HepG2 (cell line): Measurements from ENCODE around the gene MNAT1. TPM values are rescaled to one million over a fixed set of nuclear protein-coding genes. Genes with fewer than 3 reads are reported as not detected.

Source experiments
- ATAC-seq: fragments of 200-7000 bp; cut with Tn5 transposase; 3 replicates; pipeline ENCODE4 v1.9.1; 2020; ENCODE audit warnings: mild to moderate bottlenecking, moderate library complexity
- BruUV-seq: library from RNA; stranded (reverse); fragments of 400-500 nt; replicated peaks from 2 replicates; lab custom pipeline; 2021; lab: Mats Ljungman, UMichigan
- CTCF ChIA-PET: fragments of 300-600 bp; formaldehyde crosslinking; extraction: SDS; loops from one replicate; lab custom pipeline; 2021; ENCODE audit warnings: low total read pairs, inconsistent platforms, low intra/inter-chr PET ratio; lab: Yijun Ruan, JAX
- POLR2A ChIA-PET: fragments of 350-600 bp; sonication (Branson Sonifier 250); formaldehyde crosslinking; loops from one replicate; lab custom pipeline; 2020; ENCODE audit warnings: antibody characterized with exemption, inconsistent platforms; lab: Yijun Ruan, JAX
- DNase-seq: peaks from one replicate; pipeline ENCODE4 v3.0.0-alpha.2; 2015; ENCODE audit warnings: low spot score
- FAIRE-seq: peaks from 3 replicates; lab custom pipeline; 2011; peaks lifted over from hg19 to GRCh38; lab: Jason Lieb, UNC
- H2AFZ ChIP-seq: one replicate; pipeline ENCODE4 v1.6.1; 2011; ENCODE audit warnings: low read length, inconsistent platforms
- H3K27ac ChIP-seq: fragments of 300-600 bp; 3 replicates; pipeline ENCODE4 v1.8.0; 2011; ENCODE audit warnings: mixed run types, mild to moderate bottlenecking, mixed read lengths, low read length, inconsistent platforms; ENCODE audit not compliant: insufficient read depth; ENCODE audit errors: extremely low read length
- H3K27me3 ChIP-seq, 2 experiments: fragments of 200-600 bp in 1 of 2; 2 replicates in 1 of 2; 3 replicates in 1 of 2; pipeline versions ENCODE4 v1.6.0 to v1.8.0; 2011; ENCODE audit warnings: low read length in 2 of 2, mild to moderate bottlenecking in 2 of 2, moderate library complexity in 2 of 2, inconsistent platforms in 1 of 2; ENCODE audit not compliant: insufficient read depth in 2 of 2, control insufficient read depth in 1 of 2
- H3K36me3 ChIP-seq, 2 experiments: fragments of 200-600 bp in 1 of 2; replicated peaks in 1 of 2; 2 replicates in 1 of 2; 3 replicates in 1 of 2; pipeline versions ENCODE4 v1.5.1 to v1.8.0; 2011; ENCODE audit warnings: low read length in 2 of 2, inconsistent platforms in 1 of 2; ENCODE audit not compliant: insufficient read depth in 2 of 2, control insufficient read depth in 1 of 2
- H3K4me1 ChIP-seq: 2 replicates; pipeline ENCODE4 v1.5.1; 2012; ENCODE audit warnings: low read length, inconsistent platforms; ENCODE audit not compliant: insufficient read depth
- H3K4me2 ChIP-seq: 2 replicates; pipeline ENCODE4 v1.6.0; 2011; ENCODE audit warnings: low read depth, low read length, inconsistent platforms
- H3K4me3 ChIP-seq, 3 experiments: fragments of 200-600 bp in 1 of 3; sonication (generic), shearing (Covaris generic) in 1 of 3; replicated peaks in 1 of 3; 2 replicates each; pipeline ENCODE4 v1.5.1; 2011 to 2016; ENCODE audit warnings: low read length in 3 of 3, inconsistent platforms in 2 of 3, low read depth in 2 of 3, mild to moderate bottlenecking in 2 of 3, control low read depth in 1 of 3, mixed read lengths in 1 of 3; ENCODE audit not compliant: insufficient read depth in 1 of 3
- H3K79me2 ChIP-seq: one replicate; pipeline ENCODE4 v1.6.1; 2011; ENCODE audit warnings: low read length, inconsistent platforms; ENCODE audit not compliant: insufficient read depth
- H3K9ac ChIP-seq: 2 replicates; pipeline ENCODE4 v1.6.0; 2011; ENCODE audit warnings: mild to moderate bottlenecking, low read depth, low read length, inconsistent platforms; ENCODE audit not compliant: insufficient read depth
- H3K9me3 ChIP-seq: 2 replicates; pipeline ENCODE4 v1.5.1; 2012; ENCODE audit warnings: mild to moderate bottlenecking, low read length
- H4K20me1 ChIP-seq: 2 replicates; pipeline ENCODE4 v1.6.0; 2011; ENCODE audit warnings: inconsistent platforms, mild to moderate bottlenecking, low read length, moderate library complexity; ENCODE audit not compliant: insufficient read depth
- HNF1A ChIP-seq, 2 experiments: sonication (generic) in 1 of 2; formaldehyde crosslinking in 1 of 2; IDR thresholded peaks; 2 replicates each; pipeline versions ENCODE4 v1.4.0 to v1.6.1; 2016 to 2020; ENCODE audit warnings: borderline replicate concordance in 1 of 2, low read depth in 1 of 2, mild to moderate bottlenecking in 1 of 2, missing genetic modification reagents in 1 of 2
- PAX8 ChIP-seq: sonication (generic); formaldehyde crosslinking; IDR thresholded peaks from 2 replicates; pipeline ENCODE4 v1.8.0; 2022; ENCODE audit warnings: mild to moderate bottlenecking, missing genetic modification reagents, borderline replicate concordance
- SMC3 ChIP-seq: IDR thresholded peaks from 2 replicates; pipeline ENCODE4 v1.6.1; 2011; ENCODE audit warnings: low read length, improper control_type of control experiment
- ZNF432 ChIP-seq: sonication (generic); formaldehyde crosslinking; IDR thresholded peaks from 2 replicates; pipeline ENCODE4 v1.5.0; 2020; ENCODE audit warnings: missing genetic modification reagents, mild to moderate bottlenecking, borderline replicate concordance
- ZNF572 ChIP-seq: sonication (generic); formaldehyde crosslinking; IDR thresholded peaks from 2 replicates; pipeline ENCODE4 v1.5.1; 2020; ENCODE audit warnings: mild to moderate bottlenecking, missing genetic modification reagents
- WGBS: methylation state at CpG from one replicate; pipeline ENCODE4 v1.1.6; 2017; ENCODE audit warnings: low lambda C conversion rate; 5-methylcytosine and 5-hydroxymethylcytosine counted together
- in situ Hi-C: cut with HindIII; loops from 2 replicates; pipeline ENCODE4 v1.10.0; 2017; ENCODE audit warnings: low pct_unique_long_range_greater_than_20kb; ENCODE audit not compliant: extremely low pct_ligation_motif_present
- intact Hi-C: fragments of 100-400 bp; cut with micrococcal nuclease; formaldehyde crosslinking; loops from one replicate; pipeline ENCODE4 v1.10.0; 2022; ENCODE audit not compliant: unreplicated experiment
- polyA plus RNA-seq, 8 experiments: library from polyadenylated mRNA; depleted of rRNA in 3 of 8; stranded (reverse) in 7 of 8; unstranded in 1 of 8; fragments of >200 nt; fragmentation: Illumina TruSeq in 4 of 8; extraction: Trizol in 4 of 8; gene quantifications; 2 replicates each; pipeline versions ENCODE4 v1.2.1 to v1.2.3, GENCODE V29; 2011 to 2016; ENCODE audit warnings: low read depth in 4 of 8, missing spikeins in 1 of 8, mixed read lengths in 1 of 8; ENCODE audit not compliant: insufficient read depth in 1 of 8
- total RNA-seq, 5 experiments: library from RNA; depleted of rRNA; stranded (reverse); fragments of >200 nt; fragmentation: Illumina TruSeq; extraction: Trizol; gene quantifications; 2 replicates each; pipeline ENCODE4 v1.2.3, GENCODE V29; 2016; ENCODE audit warnings: low read depth in 1 of 5

The MNAT1 gene
- total and polyA plus RNA-seq, 2 of the 13 experiments (the other 11 are each of a cell fraction or from before 2014, with no cell fraction given) = 49.2 to 94.8 TPM

DNA sequence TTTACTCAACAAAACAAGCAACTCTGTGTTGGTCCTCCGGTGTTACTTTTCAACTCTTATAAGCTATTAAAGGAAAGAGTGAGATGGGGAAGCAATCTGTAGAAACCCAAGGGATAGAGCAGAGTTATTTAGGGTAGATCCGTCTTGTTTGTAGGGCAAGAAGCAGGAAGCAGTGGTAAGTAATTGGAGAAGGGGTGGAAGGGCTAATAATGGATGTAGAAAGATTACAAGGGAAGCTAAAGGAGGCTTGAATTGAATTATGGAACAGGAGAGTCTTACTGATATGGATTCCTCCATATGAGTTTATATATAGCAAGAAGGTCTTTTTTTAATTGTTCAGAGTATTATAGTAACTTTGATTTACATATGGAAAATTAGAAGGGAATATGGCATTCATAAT lies 72.7 kb downstream of the MNAT1 start (continued):
- TF ChIP-seq HNF1A (IDR thresholded peaks at IDR 0.05; ENCODE audit: low read depth) = no peak
- TF ChIP-seq HNF1A (CRISPR knock-in tag; IDR thresholded peaks at IDR 0.05; ENCODE audit: borderline replicate concordance) = no peak
- TF ChIP-seq, all 625 proteins: peak for 0

DNA sequence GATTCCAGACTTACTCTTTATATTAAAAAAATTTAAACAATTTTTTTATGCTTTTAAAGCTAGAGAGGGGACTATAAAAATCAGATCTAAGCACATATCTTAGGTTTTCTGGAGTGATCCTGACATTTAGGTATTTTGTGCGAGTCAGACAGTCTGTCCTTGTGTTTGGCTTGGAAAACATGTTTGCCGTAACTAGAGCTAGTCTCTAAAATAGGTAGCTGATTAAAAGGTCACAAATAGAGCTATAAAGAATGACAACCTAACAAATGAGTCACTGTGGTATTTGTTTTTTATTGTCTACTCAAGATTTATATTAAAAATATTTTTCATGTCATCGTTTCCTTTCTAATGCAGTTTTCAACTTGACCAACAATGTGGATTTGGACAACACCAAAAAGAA lies 73.4 kb downstream of the MNAT1 start:
- BruUV-seq = no TSS peak
- H3K79me2 ChIP-seq = no peaks in the 10 kb centered on the region

More for the DNA sequence above, 73.4 kb downstream of the MNAT1 start:
- 98% methylated on average over 3 of the region's 3 CpGs for WGBS
- CTCF ChIA-PET = no interaction called here
- Histone ChIP-seq H3K27me3 (no peaks in the 10 kb centered on the region), H3K36me3 (peaks cover under 1 to 11% of the 10 kb centered on the region in 2 experiments), H3K4me2 (no peak overlapping the region), H2AFZ (no peak overlapping the region), H3K9ac (no peak overlapping the region), H3K4me3 (no peak overlapping the region), H4K20me1 (no peaks in the 10 kb centered on the region), H3K9me3 (no peaks in the 10 kb centered on the region), H3K27ac (no peak overlapping the region), H3K4me1 (no peaks in the 10 kb centered on the region)
- TF ChIP-seq ZNF572 (CRISPR knock-in tag) = no peak
- no peak for TF ChIP-seq PAX8 (CRISPR knock-in tag)
- TF ChIP-seq ZNF432 (CRISPR knock-in tag) = no peak
- no peak for TF ChIP-seq SMC3
- ATAC-seq (no peak), FAIRE-seq (no peak), DNase-seq (no peak)
- in situ Hi-C loops = no loop called here
- intact Hi-C loops = no loop called here
- POLR2A ChIA-PET = no interaction called here
